Brain microvascular endothelial cell (primary cell): ENCODE measurements around the gene EXOG.

Experiments
- DNase-seq: peaks from one replicate; pipeline ENCODE4 v3.0.0-alpha.2; 2020
- H3K27ac ChIP-seq: fragments of 250-450 bp; sonication (Bioruptor Pico); 2 replicates; pipeline ENCODE4 v1.5.1; 2020; ENCODE audit warnings: mild to moderate bottlenecking, moderate library complexity
- H3K27me3 ChIP-seq: fragments of 250-450 bp; sonication (Bioruptor Pico); replicated peaks from 2 replicates; pipeline ENCODE4 v1.5.1; 2020; ENCODE audit warnings: mild to moderate bottlenecking
- H3K36me3 ChIP-seq: fragments of 250-450 bp; sonication (Bioruptor Pico); replicated peaks from 2 replicates; pipeline ENCODE4 v1.5.1; 2020; ENCODE audit warnings: mild to moderate bottlenecking
- H3K4me3 ChIP-seq: 2 replicates; pipeline ENCODE4 v1.5.1; 2011; ENCODE audit warnings: low read depth, mild to moderate bottlenecking, control low read depth, low read length, moderate library complexity
- CTCF ChIP-seq: IDR thresholded peaks from 2 replicates; pipeline ENCODE4 v1.5.1; 2011; ENCODE audit warnings: low read depth, mild to moderate bottlenecking, moderate library complexity, low read length, control low read depth, inconsistent platforms; ENCODE audit errors: missing control alignments
- in situ Hi-C: cut with HindIII; loops from 2 replicates; pipeline ENCODE4 v1.10.0; 2017; ENCODE audit warnings: low sequenced_read_pairs, low pct_ligation_motif_present

Gene EXOG

GRCh38 chr3:38555149-38555840 is 59.2 kb downstream of the EXOG start:
- in situ Hi-C loops = no loop called here
- H3K36me3 ChIP-seq = no peaks in the 10 kb centered on the region
- H3K27me3 ChIP-seq = no peaks in the 10 kb centered on the region
- H3K4me3 ChIP-seq = no peak overlapping the region
- no peak for TF ChIP-seq CTCF
- DNase-seq = no peak
- no peak overlapping the region for H3K27ac ChIP-seq

- no peak overlapping the region for H3K27ac ChIP-seq
- no peaks in the 10 kb centered on the region for H3K27me3 ChIP-seq
- no peaks in the 10 kb centered on the region for H3K36me3 ChIP-seq
- no peak overlapping the region for H3K4me3 ChIP-seq
- DNase-seq = no peak
- in situ Hi-C loops = no loop called here
- no peak for TF ChIP-seq CTCF
These were observed 59.8 kb downstream of the EXOG start for GRCh38 chr3:38555926-38556325.

GRCh38 chr3:38556640-38557358 is 60.7 kb downstream of the EXOG start:
- no peak for TF ChIP-seq CTCF
- H3K27me3 ChIP-seq = no peaks in the 10 kb centered on the region
- H3K36me3 ChIP-seq = no peaks in the 10 kb centered on the region
- H3K27ac ChIP-seq = no peak overlapping the region
- H3K4me3 ChIP-seq = no peak overlapping the region
- in situ Hi-C loops = no loop called here
- DNase-seq = no peak

- DNase-seq = no peak
- in situ Hi-C loops = no loop called here
- TF ChIP-seq CTCF = no peak
- no peaks in the 10 kb centered on the region for H3K36me3 ChIP-seq
- H3K27me3 ChIP-seq = no peaks in the 10 kb centered on the region
- no peak overlapping the region for H3K27ac ChIP-seq
- no peak overlapping the region for H3K4me3 ChIP-seq
These were observed 62.7 kb downstream of the EXOG start for GRCh38 chr3:38558864-38559263.

GRCh38 chr3:38560284-38560683 is 64.1 kb downstream of the EXOG start:
- no peak overlapping the region for H3K4me3 ChIP-seq
- in situ Hi-C loops = no loop called here
- no peak overlapping the region for H3K27ac ChIP-seq
- peak; percentile 27 for TF ChIP-seq CTCF
- no peaks in the 10 kb centered on the region for H3K27me3 ChIP-seq
- no peaks in the 10 kb centered on the region for H3K36me3 ChIP-seq
- no peak for DNase-seq
